Kidney tubule cell (primary cell): ENCODE data around the gene LGR5.
"Not testable (repeated sequence)": the region's sequence is repeated elsewhere in the genome, so short reads cannot be mapped to it uniquely, and the experiment has no call there.

Experiments
- DNase-seq: peaks from one replicate; pipeline ENCODE4 v3.0.0-alpha.2; 2018; ENCODE audit warnings: low spot score

Gene LGR5

GRCh38 chr12:71474791-71475190, 35.2 kb downstream of the LGR5 start:
- DNase-seq = no peak

GRCh38 chr12:71475280-71475679, 35.7 kb downstream of the LGR5 start:
- no peak for DNase-seq

- peak; percentile 78 for DNase-seq
Measured at GRCh38 chr12:71476513-71476912, 36.9 kb downstream of the LGR5 start.

- DNase-seq = no peak
Measured at GRCh38 chr12:71477609-71478008, 38.0 kb downstream of the LGR5 start.

- DNase-seq = no peak
Measured at GRCh38 chr12:71478270-71478669, 38.7 kb downstream of the LGR5 start.

GRCh38 chr12:71484272-71484905, 44.8 kb downstream of the LGR5 start:
- no peak for DNase-seq

GRCh38 chr12:71490844-71491243, 51.2 kb downstream of the LGR5 start:
- DNase-seq = not testable (repeated sequence)

GRCh38 chr12:71492604-71493003, 53.0 kb downstream of the LGR5 start:
- DNase-seq = no peak

- DNase-seq = no peak
Measured at GRCh38 chr12:71499834-71500233, 60.2 kb downstream of the LGR5 start.

GRCh38 chr12:71503579-71504391, 64.2 kb downstream of the LGR5 start:
- DNase-seq = peak; percentile 9

GRCh38 chr12:71504476-71504875, 64.9 kb downstream of the LGR5 start:
- DNase-seq = no peak

GRCh38 chr12:71509705-71510104, 70.1 kb downstream of the LGR5 start:
- no peak for DNase-seq

GRCh38 chr12:71517145-71517846, 77.7 kb downstream of the LGR5 start:
- peak; percentile 31 for DNase-seq

GRCh38 chr12:71521125-71521524, 81.5 kb downstream of the LGR5 start:
- no peak for DNase-seq

GRCh38 chr12:71524626-71525025, 85.0 kb downstream of the LGR5 start:
- DNase-seq = no peak

GRCh38 chr12:71533703-71534102, 94.1 kb downstream of the LGR5 start:
- no peak for DNase-seq

GRCh38 chr12:71536279-71536938, 96.8 kb downstream of the LGR5 start:
- DNase-seq = no peak

- DNase-seq = no peak
Measured at GRCh38 chr12:71536939-71537622, 97.5 kb downstream of the LGR5 start.

GRCh38 chr12:71538807-71539206, 99.2 kb downstream of the LGR5 start:
- no peak for DNase-seq

GRCh38 chr12:71541583-71541982, 102.0 kb downstream of the LGR5 start:
- DNase-seq = no peak

GRCh38 chr12:71546322-71546861, 106.8 kb downstream of the LGR5 start:
- no peak for DNase-seq

GRCh38 chr12:71548893-71549292, 109.3 kb downstream of the LGR5 start:
- DNase-seq = no peak
